Mucosa of rectum (tissue), 2 donors: ENCODE data around the gene SLC6A16.

Experiments
- H3K27ac ChIP-seq, 2 donors: one replicate each; pipeline ENCODE4 v1.7.0; 2013; ENCODE audit warnings: inconsistent platforms in 2 of 2, low read depth in 2 of 2, low read length in 2 of 2
- H3K27me3 ChIP-seq, 2 donors: one replicate each; pipeline ENCODE4 v1.7.0; 2013; ENCODE audit warnings: low read length in 2 of 2; ENCODE audit not compliant: control insufficient read depth in 2 of 2, insufficient read depth in 2 of 2
- H3K36me3 ChIP-seq, 2 donors: one replicate each; pipeline ENCODE4 v1.7.0; 2013; ENCODE audit warnings: low read length in 2 of 2; ENCODE audit not compliant: control insufficient read depth in 2 of 2, insufficient read depth in 2 of 2
- H3K4me1 ChIP-seq, 2 donors: one replicate each; pipeline ENCODE4 v1.7.0; 2013; ENCODE audit warnings: low read length in 2 of 2, mild to moderate bottlenecking in 1 of 2; ENCODE audit not compliant: control insufficient read depth in 2 of 2, insufficient read depth in 2 of 2
- H3K4me3 ChIP-seq, 2 donors: one replicate each; pipeline ENCODE4 v1.7.0; 2013; ENCODE audit warnings: low read length in 2 of 2
- H3K9ac ChIP-seq, 2 donors: one replicate each; pipeline ENCODE4 v1.7.0; 2013; ENCODE audit warnings: low read length in 2 of 2, low read depth in 1 of 2, mild to moderate bottlenecking in 1 of 2
- H3K9me3 ChIP-seq, 2 donors: one replicate each; pipeline ENCODE4 v1.7.0; 2013; ENCODE audit warnings: low read length in 2 of 2; ENCODE audit not compliant: control insufficient read depth in 2 of 2
- donor health status: healthy.
- donor health status: Normal muscosa, but diverticular disease.

SLC6A16 gene

DNA sequence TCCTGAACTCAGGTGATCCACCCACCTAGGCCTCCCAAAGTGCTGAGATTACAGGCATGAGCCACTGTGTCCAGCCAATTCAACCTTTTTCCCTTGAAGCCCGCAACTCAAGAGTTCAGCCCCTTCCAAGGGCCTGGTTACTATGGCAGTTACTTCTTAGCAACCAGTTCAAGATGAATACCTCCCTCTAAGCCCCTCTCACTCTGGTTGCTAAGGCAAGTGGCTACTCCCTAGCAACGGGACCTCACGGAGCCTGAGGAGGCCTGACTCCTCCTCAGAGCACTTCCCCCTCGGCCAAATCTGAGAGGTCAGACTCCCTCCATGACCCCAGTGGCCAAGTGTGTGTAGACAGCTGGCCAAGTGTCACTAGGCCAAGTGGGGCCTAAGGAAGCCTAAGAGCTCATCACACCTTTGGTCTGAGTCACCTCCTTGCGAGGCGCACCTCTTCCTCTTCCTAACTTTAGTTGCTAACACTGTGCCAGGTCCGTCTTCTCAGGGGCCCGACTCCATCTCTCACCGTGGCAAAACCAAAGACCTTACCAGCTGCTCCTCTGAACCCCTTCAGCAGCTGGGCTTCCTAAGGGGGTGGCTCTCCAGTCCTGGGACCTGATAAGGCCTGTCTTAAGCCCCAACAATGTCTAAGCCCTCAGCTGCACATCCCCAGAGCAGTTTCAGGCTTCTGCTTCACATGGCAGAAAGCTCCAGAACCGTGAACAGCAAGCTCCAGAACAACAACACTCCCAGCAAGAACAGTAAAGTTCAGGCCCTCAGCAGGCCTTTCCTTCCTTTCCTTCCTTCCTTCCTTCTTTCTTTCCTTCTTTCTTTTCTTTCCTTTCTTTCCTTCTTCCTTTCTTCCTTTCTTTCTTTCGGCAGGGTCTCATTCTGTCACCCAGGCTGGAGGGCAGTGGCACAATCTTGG is 19.8 kb upstream of the SLC6A16 start:
- peaks cover 2 to 4% of the 10 kb centered on the region in 2 donors for H3K4me1 ChIP-seq
- H3K4me3 ChIP-seq: no peak overlapping the region
- H3K27me3 ChIP-seq: no peaks in the 10 kb centered on the region
- no peaks in the 10 kb centered on the region for H3K9me3 ChIP-seq
- H3K9ac ChIP-seq: no peak overlapping the region
- H3K27ac ChIP-seq: no peak overlapping the region
- peaks cover 5 to 8% of the 10 kb centered on the region in 2 donors for H3K36me3 ChIP-seq

DNA sequence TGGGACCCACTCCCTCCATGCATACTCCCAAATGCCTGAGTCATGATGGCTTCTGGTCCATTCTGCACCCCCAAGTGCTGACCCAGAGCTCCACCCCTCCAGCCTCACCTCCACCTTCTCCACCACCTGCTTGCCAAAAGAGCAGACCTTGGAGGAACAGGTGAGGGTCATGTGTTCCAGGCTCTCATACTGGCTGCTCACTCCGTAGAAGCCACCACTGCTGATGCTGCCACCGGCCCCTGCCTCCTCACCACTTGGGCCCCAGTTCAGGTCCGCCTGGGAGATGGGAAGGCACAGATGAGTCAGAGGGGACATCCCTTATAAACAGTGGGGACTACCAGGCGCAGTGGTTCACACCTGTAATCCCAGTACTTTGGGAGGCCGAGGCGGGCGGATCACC is 18.1 kb upstream of the SLC6A16 start:
- H3K27me3 ChIP-seq: no peaks in the 10 kb centered on the region
- H3K4me3 ChIP-seq: no peak overlapping the region
- H3K4me1 ChIP-seq: peaks cover 4 to 18% of the 10 kb centered on the region in 2 donors
- no peaks in the 10 kb centered on the region for H3K9me3 ChIP-seq
- no peak overlapping the region for H3K9ac ChIP-seq
- peaks cover 5 to 8% of the 10 kb centered on the region in 2 donors for H3K36me3 ChIP-seq
- H3K27ac ChIP-seq: no peak overlapping the region

DNA sequence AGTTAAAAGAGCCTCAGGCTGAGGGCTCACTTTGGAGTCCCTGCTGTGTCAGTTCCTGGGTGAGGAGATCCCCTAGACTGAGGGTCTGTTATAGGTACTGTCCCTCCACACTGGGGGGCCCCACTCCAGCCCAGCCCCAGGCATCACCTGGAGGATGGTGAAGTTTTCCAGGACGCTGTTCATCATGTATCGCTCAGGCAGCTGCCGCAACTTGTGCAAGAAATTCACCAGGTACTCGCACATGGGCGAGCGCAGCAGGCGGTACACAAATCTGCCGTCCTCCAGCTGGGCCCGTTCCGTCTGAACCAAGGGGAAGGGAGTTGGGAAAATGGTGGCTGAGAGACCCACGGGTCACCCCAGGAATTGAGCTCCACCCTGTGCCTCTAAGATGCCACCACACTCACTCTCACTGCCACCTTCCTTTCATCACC is 17.3 kb upstream of the SLC6A16 start:
- no peaks in the 10 kb centered on the region for H3K9me3 ChIP-seq

DNA sequence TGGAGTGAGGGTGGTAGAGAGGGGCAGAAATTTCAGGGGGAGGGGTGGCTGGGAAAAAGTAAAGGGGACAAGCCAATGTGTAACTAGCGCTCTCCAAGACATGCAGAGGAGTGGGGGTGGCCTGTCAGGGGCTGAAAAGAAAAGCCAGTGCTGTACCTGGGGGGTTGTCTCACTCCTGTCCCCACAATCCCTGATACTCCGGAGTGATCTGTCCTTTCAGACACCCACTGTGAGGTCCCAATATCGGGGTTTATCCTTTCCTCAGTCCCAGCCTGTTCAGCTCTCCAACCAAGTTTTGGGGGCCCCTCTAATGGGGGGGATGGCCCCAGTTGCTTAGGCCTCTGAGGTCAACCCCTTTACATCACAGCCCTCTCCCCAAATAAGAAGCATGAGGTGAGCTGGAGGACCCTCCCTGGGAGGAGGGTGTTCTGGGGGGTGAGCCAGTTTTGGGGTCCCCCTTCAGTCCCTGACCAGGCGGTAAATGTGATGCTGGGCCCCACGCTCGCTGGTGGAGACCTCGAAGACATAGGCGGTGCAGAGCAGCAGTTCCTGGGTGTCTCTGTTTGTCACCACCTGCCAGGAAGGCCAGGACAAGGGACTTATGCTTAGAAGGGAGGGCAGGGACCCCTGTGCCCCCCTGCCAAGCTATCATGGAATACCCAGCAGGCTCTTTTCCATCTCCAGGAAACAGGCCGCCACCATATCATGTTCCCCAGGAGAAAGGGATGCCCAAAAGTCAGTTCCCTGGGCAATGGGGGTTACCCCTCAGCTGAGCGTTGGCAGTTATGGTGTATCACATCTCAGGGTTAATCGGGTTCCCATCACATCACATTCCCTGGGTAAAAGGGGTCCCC is 16.1 kb upstream of the SLC6A16 start:
- Histone ChIP-seq H3K27me3 (no peaks in the 10 kb centered on the region), H3K36me3 (peaks cover 3 to 5% of the 10 kb centered on the region in 2 donors), H3K4me3 (no peak overlapping the region), H3K4me1 (peaks cover 4 to 18% of the 10 kb centered on the region in 2 donors), H3K27ac (no peak overlapping the region), H3K9ac (no peak overlapping the region), H3K9me3 (no peaks in the 10 kb centered on the region)

More for the DNA sequence above, 17.3 kb upstream of the SLC6A16 start:
- Histone ChIP-seq H3K27me3 (no peaks in the 10 kb centered on the region), H3K27ac (no peak overlapping the region), H3K4me3 (no peak overlapping the region), H3K36me3 (peaks cover 5 to 8% of the 10 kb centered on the region in 2 donors), H3K4me1 (peaks cover 4 to 18% of the 10 kb centered on the region in 2 donors), H3K9ac (no peak overlapping the region)

DNA sequence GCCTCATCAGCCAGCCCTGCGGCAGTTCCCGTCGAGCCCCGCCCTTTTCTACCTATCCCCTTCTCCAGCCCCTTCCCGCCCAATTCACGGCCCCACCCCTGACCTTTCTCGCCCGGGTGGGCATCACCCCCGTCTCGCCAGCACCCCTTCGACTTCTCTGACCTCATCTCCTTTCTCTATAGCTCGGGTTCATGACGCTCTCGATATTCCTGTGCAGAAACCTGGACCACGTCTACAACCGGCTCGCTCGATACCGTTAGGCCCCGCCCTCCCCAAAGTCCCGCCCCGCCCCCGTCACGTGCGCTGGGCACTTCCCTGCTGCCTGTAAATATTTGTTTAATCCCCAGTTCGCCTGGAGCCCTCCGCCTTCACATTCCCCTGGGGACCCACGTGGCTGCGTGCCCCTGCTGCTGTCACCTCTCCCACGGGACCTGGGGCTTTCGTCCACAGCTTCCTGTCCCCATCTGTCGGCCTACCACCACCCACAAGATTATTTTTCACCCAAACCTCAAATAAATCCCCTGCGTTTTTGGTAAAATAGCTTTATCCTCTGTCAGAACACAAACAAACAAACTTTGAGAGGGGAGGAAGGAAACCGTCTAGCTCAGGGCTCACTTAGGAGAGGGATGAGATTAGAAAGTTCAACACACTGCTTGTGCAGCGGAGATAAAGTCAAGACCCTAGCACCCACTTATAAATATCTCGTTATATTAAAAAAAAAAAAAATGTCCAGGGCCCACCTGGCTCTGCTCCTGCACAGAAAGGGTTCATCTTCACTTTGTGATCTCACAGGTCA is 15.3 kb upstream of the SLC6A16 start:
- peak overlapping the region in 1 of 2 donors; percentile 50 for H3K9ac ChIP-seq

DNA sequence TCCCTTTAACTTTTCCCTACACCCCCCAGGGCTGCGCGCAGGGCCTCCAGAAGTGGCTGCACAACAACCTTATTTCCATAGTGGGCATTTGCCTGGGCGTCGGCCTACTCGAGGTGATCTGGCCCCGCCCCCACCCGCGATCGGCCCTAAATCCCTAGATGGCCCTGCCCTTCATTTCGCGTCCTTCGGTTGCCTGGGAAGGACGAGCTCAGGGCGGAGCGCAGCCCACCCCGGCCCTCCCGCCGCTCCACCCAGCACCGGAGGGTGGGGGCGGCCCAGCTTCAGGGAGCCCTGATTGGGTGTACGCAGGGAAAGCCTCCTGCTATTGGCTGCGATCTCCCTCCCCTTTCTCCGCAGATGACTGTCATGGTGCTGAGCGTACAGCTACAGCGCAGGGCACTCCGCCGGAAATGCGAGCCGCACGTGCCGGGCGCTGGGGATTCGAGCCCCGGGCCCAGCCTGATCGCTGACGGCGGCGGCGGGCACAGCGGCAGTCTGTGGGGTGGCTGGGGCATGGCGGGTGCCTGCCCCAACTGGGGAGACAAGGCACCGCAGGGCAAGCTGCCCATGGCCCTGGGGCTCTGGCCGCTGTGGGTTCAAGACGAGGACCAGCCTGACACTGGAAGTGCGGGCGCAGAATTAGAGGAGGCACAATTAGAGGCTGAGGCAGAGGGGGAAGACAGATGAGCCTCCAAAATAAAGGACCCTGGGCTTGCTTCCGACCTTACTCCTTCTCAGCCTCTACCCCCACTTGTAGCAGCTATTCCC is 14.5 kb upstream of the SLC6A16 start:
- peak overlapping the region; percentile 51 to 68 for H3K4me3 ChIP-seq
- H3K9ac ChIP-seq: peak overlapping the region in 1 of 2 donors; percentile 50
- H3K4me1 ChIP-seq: peaks cover 4 to 18% of the 10 kb centered on the region in 2 donors
- no peaks in the 10 kb centered on the region for H3K27me3 ChIP-seq
- no peaks in the 10 kb centered on the region for H3K9me3 ChIP-seq
- H3K36me3 ChIP-seq: peaks cover under 1 to 5% of the 10 kb centered on the region in 2 donors
- peak overlapping the region; percentile 63 to 82 for H3K27ac ChIP-seq

More for the DNA sequence above, 15.3 kb upstream of the SLC6A16 start:
- H3K27me3 ChIP-seq: no peaks in the 10 kb centered on the region
- peak overlapping the region; percentile 51 to 65 for H3K4me3 ChIP-seq
- H3K9me3 ChIP-seq: no peaks in the 10 kb centered on the region
- peaks cover 3 to 5% of the 10 kb centered on the region in 2 donors for H3K36me3 ChIP-seq
- H3K27ac ChIP-seq: peak overlapping the region; percentile 63 to 82
- peaks cover 4 to 18% of the 10 kb centered on the region in 2 donors for H3K4me1 ChIP-seq

DNA sequence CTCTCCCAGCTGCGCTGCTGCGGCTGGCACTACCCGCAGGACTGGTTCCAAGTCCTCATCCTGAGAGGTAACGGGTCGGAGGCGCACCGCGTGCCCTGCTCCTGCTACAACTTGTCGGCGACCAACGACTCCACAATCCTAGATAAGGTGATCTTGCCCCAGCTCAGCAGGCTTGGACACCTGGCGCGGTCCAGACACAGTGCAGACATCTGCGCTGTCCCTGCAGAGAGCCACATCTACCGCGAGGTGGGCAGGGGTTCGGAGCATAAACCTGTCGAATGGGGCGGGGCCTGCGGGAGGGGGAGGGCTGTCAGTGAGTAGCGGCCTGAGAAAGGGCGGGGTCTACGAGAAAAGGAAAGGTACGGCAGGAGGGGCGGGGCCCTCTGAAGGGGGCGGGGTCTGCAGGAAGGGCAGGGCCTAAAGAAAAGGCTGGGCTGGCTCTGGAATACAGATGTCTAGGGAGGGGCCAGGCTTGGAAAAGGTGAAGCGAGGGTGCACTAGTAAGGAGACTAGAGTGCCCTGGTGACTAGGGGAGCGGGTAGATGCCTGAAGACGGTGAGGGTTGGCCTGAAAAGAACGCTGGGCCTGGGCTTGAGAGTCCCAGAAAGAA is 13.8 kb upstream of the SLC6A16 start:
- Histone ChIP-seq H3K4me1 (peaks cover 4 to 18% of the 10 kb centered on the region in 2 donors), H3K27ac (peak overlapping the region; percentile 63 to 82), H3K27me3 (no peaks in the 10 kb centered on the region), H3K9me3 (no peaks in the 10 kb centered on the region), H3K9ac (peak overlapping the region in 1 of 2 donors; percentile 50), H3K4me3 (peak overlapping the region; percentile 51 to 68), H3K36me3 (peaks cover 0 to 5% of the 10 kb centered on the region in 2 donors)

GRCh38 chr19:49338023-49338677 is 13.2 kb upstream of the SLC6A16 start:
- no peaks in the 10 kb centered on the region for H3K9me3 ChIP-seq
- H3K4me1 ChIP-seq: peaks cover 4 to 18% of the 10 kb centered on the region in 2 donors
- H3K9ac ChIP-seq: no peak overlapping the region
- no peaks in the 10 kb centered on the region for H3K27me3 ChIP-seq
- peaks cover 0 to 5% of the 10 kb centered on the region in 2 donors for H3K36me3 ChIP-seq
- no peak overlapping the region for H3K27ac ChIP-seq
- peak overlapping the region; percentile 41 to 46 for H3K4me3 ChIP-seq
